Mesenteric fat pad (tissue), 1 donor: Measurements from ENCODE around the gene IL32. TPM values are rescaled to one million over a fixed set of nuclear protein-coding genes. Genes with fewer than 3 reads are reported as not detected.

Source experiments
- DNase-seq: peaks from one replicate; pipeline ENCODE4 v3.0.0-alpha.2; 2020; ENCODE audit warnings: low spot score
- total RNA-seq: library from RNA; stranded (reverse); fragmentation: NEBNext Ultra II Directional; extraction: Animal tissue kit (Norgen Biotek cat#: 25700); gene quantifications from one replicate; pipeline ENCODE4 v1.2.1, GENCODE V29; 2021
- donor health status: DM: yes; HTN: yes; CAD: no.

The IL32 gene
- total RNA-seq, 1 donor from 2014 or later, result 36.0 TPM

GRCh38 chr16:3088925-3089716 is 23.7 kb downstream of the IL32 start:
- no peak for DNase-seq

- DNase-seq, result no peak
Measured at GRCh38 chr16:3089717-3090592, 24.5 kb downstream of the IL32 start.

GRCh38 chr16:3091551-3091950 is 26.1 kb downstream of the IL32 start:
- no peak for DNase-seq

GRCh38 chr16:3092501-3092941 is 27.1 kb downstream of the IL32 start:
- DNase-seq, result no peak

GRCh38 chr16:3094289-3095027 is 29.0 kb downstream of the IL32 start:
- no peak for DNase-seq

GRCh38 chr16:3095869-3096268 is 30.4 kb downstream of the IL32 start:
- no peak for DNase-seq

- DNase-seq, result no peak
Measured at GRCh38 chr16:3096362-3096761, 30.9 kb downstream of the IL32 start.

GRCh38 chr16:3097266-3097665 is 31.8 kb downstream of the IL32 start:
- no peak for DNase-seq

- no peak for DNase-seq
Measured at GRCh38 chr16:3098459-3099394, 33.3 kb downstream of the IL32 start, which contains the start of gene ZSCAN10. Gene ZSCAN10, minus strand, starts transcription at chr16:3099294. Its CDS starts 6,357 bp downstream, at chr16:3092937.

- no peak for DNase-seq
Measured at GRCh38 chr16:3099395-3099731, 33.9 kb downstream of the IL32 start.

GRCh38 chr16:3099732-3100499 is 34.5 kb downstream of the IL32 start:
- peak; percentile 96 for DNase-seq

GRCh38 chr16:3101018-3101840 is 35.8 kb downstream of the IL32 start:
- no peak for DNase-seq

GRCh38 chr16:3101841-3102470 is 36.5 kb downstream of the IL32 start:
- no peak for DNase-seq

GRCh38 chr16:3106205-3106928 is 40.9 kb downstream of the IL32 start:
- peak; percentile 97 for DNase-seq

GRCh38 chr16:3112058-3112880 is 46.8 kb downstream of the IL32 start, which contains the start of gene ZNF205:
Gene ZNF205, plus strand, starts transcription at chr16:3112586. Its CDS starts 845 bp downstream, at chr16:3113431.
- no peak for DNase-seq

GRCh38 chr16:3112881-3113574 is 47.6 kb downstream of the IL32 start:
- no peak for DNase-seq
